ENCODE results near the gene ZEB2. TPM values are rescaled to one million over a fixed set of nuclear protein-coding genes. Genes with fewer than 3 reads are reported as not detected.

The ZEB2 gene
- total and polyA plus RNA-seq, 4 donors: 7.6 to 39.6 (median 22.2) TPM

DNA sequence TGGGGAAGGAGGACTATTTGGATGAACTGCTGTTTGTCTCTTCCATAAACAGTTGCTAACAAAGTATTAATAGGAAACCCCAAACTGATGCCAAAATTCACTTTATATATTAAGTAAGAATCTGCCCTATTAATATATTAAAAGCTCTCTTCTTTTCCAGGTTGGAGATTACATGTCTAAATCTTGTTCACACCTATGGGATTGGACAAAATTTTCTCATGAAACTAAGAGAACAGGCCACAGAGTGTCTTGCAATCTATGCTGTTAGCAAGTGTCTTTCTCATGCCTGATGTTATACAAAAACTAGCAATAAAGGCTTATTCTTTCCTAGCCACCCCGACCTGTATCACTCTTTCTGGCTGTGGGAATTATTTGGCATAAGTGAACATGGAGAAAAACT lies 18.3 kb downstream of the ZEB2 start (continued):
- TF ChIP-seq EGR1 (IDR thresholded peaks at IDR 0.05; ENCODE audit: low read depth in 2 of 2) (no peak), HNF4A (conservative IDR thresholded peaks at IDR 0.05) (no peak), RXRA (IDR thresholded peaks at IDR 0.05) (no peak), SP1 (IDR thresholded peaks at IDR 0.05) (no peak), YY1 (IDR thresholded peaks at IDR 0.05) (no peak), HNF4G (IDR thresholded peaks at IDR 0.05) (no peak)
- TF ChIP-seq, protein P1, sequence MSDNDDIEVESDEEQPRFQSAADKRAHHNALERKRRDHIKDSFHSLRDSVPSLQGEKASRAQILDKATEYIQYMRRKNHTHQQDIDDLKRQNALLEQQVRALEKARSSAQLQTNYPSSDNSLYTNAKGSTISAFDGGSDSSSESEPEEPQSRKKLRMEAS (IDR thresholded peaks at IDR 0.05): no peak

DNA sequence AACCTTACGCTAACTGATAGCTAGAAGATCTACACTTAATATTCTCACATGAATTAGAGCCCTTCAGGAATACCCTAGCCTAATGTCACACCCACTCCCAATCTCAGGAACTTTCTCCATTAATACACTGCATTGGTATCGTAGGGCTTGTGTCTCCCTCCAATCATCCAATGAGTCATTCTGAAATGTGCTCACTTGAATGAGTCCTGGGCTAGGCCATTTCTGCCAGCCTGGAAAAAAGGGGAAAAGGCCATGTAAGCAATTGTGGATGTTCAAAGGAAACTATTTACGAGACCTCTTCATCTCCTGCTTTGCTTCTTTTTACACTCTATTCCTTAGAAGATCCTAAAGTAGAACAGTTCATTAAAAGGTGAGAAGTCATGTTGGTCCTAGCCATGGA lies 18.8 kb downstream of the ZEB2 start:
- no peak overlapping the region for H3K4me3 ChIP-seq (ENCODE audit: low read depth in 1 of 3, low read length in 3 of 3)
- H3K4me1 ChIP-seq (ENCODE audit: control insufficient read depth in 4 of 4, insufficient read depth in 4 of 4, low read length in 3 of 4): no peaks in the 10 kb centered on the region
- TF ChIP-seq NR2F2 (IDR thresholded peaks at IDR 0.05) (no peak), EGR1 (IDR thresholded peaks at IDR 0.05; ENCODE audit: low read depth in 2 of 2) (no peak), TAF1 (conservative IDR thresholded peaks at IDR 0.05) (no peak), RAD21 (IDR thresholded peaks at IDR 0.05) (no peak), FOXA2 (IDR thresholded peaks at IDR 0.05) (no peak)
- TF ChIP-seq, protein P1 (IDR thresholded peaks at IDR 0.05): no peak
- TF ChIP-seq, protein P2, sequence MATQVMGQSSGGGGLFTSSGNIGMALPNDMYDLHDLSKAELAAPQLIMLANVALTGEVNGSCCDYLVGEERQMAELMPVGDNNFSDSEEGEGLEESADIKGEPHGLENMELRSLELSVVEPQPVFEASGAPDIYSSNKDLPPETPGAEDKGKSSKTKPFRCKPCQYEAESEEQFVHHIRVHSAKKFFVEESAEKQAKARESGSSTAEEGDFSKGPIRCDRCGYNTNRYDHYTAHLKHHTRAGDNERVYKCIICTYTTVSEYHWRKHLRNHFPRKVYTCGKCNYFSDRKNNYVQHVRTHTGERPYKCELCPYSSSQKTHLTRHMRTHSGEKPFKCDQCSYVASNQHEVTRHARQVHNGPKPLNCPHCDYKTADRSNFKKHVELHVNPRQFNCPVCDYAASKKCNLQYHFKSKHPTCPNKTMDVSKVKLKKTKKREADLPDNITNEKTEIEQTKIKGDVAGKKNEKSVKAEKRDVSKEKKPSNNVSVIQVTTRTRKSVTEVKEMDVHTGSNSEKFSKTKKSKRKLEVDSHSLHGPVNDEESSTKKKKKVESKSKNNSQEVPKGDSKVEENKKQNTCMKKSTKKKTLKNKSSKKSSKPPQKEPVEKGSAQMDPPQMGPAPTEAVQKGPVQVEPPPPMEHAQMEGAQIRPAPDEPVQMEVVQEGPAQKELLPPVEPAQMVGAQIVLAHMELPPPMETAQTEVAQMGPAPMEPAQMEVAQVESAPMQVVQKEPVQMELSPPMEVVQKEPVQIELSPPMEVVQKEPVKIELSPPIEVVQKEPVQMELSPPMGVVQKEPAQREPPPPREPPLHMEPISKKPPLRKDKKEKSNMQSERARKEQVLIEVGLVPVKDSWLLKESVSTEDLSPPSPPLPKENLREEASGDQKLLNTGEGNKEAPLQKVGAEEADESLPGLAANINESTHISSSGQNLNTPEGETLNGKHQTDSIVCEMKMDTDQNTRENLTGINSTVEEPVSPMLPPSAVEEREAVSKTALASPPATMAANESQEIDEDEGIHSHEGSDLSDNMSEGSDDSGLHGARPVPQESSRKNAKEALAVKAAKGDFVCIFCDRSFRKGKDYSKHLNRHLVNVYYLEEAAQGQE (IDR thresholded peaks at IDR 0.05): no peak
- TF ChIP-seq, protein P3, sequence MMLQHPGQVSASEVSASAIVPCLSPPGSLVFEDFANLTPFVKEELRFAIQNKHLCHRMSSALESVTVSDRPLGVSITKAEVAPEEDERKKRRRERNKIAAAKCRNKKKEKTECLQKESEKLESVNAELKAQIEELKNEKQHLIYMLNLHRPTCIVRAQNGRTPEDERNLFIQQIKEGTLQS (IDR thresholded peaks at IDR 0.05): no peak
- TF ChIP-seq, protein P4, sequence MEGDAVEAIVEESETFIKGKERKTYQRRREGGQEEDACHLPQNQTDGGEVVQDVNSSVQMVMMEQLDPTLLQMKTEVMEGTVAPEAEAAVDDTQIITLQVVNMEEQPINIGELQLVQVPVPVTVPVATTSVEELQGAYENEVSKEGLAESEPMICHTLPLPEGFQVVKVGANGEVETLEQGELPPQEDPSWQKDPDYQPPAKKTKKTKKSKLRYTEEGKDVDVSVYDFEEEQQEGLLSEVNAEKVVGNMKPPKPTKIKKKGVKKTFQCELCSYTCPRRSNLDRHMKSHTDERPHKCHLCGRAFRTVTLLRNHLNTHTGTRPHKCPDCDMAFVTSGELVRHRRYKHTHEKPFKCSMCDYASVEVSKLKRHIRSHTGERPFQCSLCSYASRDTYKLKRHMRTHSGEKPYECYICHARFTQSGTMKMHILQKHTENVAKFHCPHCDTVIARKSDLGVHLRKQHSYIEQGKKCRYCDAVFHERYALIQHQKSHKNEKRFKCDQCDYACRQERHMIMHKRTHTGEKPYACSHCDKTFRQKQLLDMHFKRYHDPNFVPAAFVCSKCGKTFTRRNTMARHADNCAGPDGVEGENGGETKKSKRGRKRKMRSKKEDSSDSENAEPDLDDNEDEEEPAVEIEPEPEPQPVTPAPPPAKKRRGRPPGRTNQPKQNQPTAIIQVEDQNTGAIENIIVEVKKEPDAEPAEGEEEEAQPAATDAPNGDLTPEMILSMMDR (IDR thresholded peaks at IDR 0.05; ENCODE audit: low read depth, low read length, missing input control): no peak
- H3K36me3 ChIP-seq (ENCODE audit: control insufficient read depth in 4 of 4, insufficient read depth in 3 of 4, low read depth in 1 of 4, low read length in 3 of 4): no peaks in the 10 kb centered on the region
- H3K27ac ChIP-seq (ENCODE audit: low read depth in 1 of 2, low read length in 2 of 2): no peak overlapping the region
- H3K27me3 ChIP-seq (ENCODE audit: control insufficient read depth in 4 of 4, insufficient read depth in 4 of 4, low read length in 3 of 4): no peaks in the 10 kb centered on the region
- DNase-seq (ENCODE audit: low spot score): no peak
- H3K9me3 ChIP-seq (ENCODE audit: control insufficient read depth in 4 of 4, low read length in 3 of 4): no peaks in the 10 kb centered on the region
- 90% methylated on average over 3 of the region's 3 CpGs for WGBS
- no peak overlapping the region for H3K9ac ChIP-seq (ENCODE audit: low read depth in 1 of 2, low read length in 2 of 2)

DNA sequence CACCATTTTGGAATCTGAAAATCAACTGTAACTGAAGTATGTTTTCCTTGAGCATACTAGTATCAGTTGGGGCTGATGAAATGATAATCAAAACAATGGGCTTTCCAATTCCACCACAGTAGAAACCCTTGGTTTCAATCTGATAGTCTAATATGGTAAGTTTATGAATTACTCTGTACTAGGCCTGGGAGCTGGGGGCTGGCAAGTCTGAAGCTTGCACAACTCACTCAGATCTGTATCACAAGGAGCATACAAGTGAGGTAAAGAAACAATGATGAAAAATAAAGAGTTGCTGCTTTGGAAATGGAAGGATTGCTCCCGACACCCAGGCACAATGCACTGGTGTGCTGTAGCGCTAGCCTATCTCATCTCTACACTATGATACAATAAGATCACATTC lies 19.4 kb downstream of the ZEB2 start:
- H3K27me3 ChIP-seq (ENCODE audit: control insufficient read depth in 4 of 4, insufficient read depth in 4 of 4, low read length in 3 of 4): no peaks in the 10 kb centered on the region
- H3K4me3 ChIP-seq (ENCODE audit: low read depth in 1 of 3, low read length in 3 of 3): no peak overlapping the region
- no peaks in the 10 kb centered on the region for H3K36me3 ChIP-seq (ENCODE audit: control insufficient read depth in 4 of 4, insufficient read depth in 3 of 4, low read depth in 1 of 4, low read length in 3 of 4)
- H3K4me1 ChIP-seq (ENCODE audit: control insufficient read depth in 4 of 4, insufficient read depth in 4 of 4, low read length in 3 of 4): peaks cover 0 to 3% (median 0%) of the 10 kb centered on the region in 4 donors
- no peaks in the 10 kb centered on the region for H3K9me3 ChIP-seq (ENCODE audit: control insufficient read depth in 4 of 4, low read length in 3 of 4)
- no peak overlapping the region for H3K9ac ChIP-seq (ENCODE audit: low read depth in 1 of 2, low read length in 2 of 2)
- WGBS: 90% methylated on average over 2 of the region's 2 CpGs
- no peak for DNase-seq (ENCODE audit: low spot score)
- no peak overlapping the region for H3K27ac ChIP-seq (ENCODE audit: low read depth in 1 of 2, low read length in 2 of 2)
- TF ChIP-seq, protein P1 (IDR thresholded peaks at IDR 0.05): no peak
- TF ChIP-seq TAF1 (conservative IDR thresholded peaks at IDR 0.05) (no peak), FOXA1 (IDR thresholded peaks at IDR 0.05) (no peak), GABPA (IDR thresholded peaks at IDR 0.05 in 1 of 2, conservative IDR thresholded peaks at IDR 0.05 in 1 of 2) (no peak), RXRA (IDR thresholded peaks at IDR 0.05) (no peak), HNF4G (IDR thresholded peaks at IDR 0.05) (no peak), HNF4A (conservative IDR thresholded peaks at IDR 0.05) (no peak), SP1 (IDR thresholded peaks at IDR 0.05) (no peak), EGR1 (IDR thresholded peaks at IDR 0.05; ENCODE audit: low read depth in 2 of 2) (no peak)
- TF ChIP-seq, protein P4 (IDR thresholded peaks at IDR 0.05; ENCODE audit: low read depth, low read length, missing input control): no peak
- TF ChIP-seq, protein P2 (IDR thresholded peaks at IDR 0.05): no peak
- TF ChIP-seq, protein P3 (IDR thresholded peaks at IDR 0.05): no peak
